Measurements from ENCODE around the gene TTLL7. TPM values are rescaled to one million over a fixed set of nuclear protein-coding genes. Genes with fewer than 3 reads are reported as not detected.

Gene TTLL7
- total and polyA plus RNA-seq, 10 donors: 0.59 to 4.8 (median 3.0) TPM

DNA sequence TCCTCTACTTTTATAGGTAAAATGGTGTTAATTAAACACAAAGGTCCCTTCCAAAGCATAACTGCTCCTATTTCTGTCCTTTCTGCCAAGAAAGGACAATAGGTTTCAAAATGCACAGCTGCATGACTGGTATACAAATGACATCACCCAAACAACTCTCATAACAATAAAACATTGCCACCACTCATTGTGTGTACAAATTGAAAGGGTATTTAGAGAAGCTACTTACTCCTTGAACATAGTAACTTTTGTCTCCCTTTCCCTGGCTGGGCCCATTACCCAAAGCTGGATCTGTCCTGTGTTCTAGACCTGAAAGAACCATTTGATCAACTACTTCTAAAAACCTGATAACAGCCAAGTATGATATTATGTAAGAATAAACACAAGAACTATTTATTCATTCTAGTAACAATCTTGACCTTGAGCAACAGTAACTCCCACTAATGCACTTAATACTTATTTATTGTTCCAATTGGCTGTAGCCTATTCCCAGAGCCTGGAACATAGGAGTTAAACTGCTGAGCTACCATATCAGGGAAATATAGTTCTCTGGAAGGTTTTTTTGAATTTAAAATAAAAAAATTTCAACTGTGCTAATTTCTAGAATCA, 38.2 kb downstream of the TTLL7 start:
- DNase-seq: no peak
- TF ChIP-seq POLR2AphosphoS5 (IDR thresholded peaks at IDR 0.05) (no peak), CTCF (IDR thresholded peaks at IDR 0.05 in 8 of 11, conservative IDR thresholded peaks at IDR 0.05 in 3 of 11) (no peak), POLR2A (IDR thresholded peaks at IDR 0.05) (no peak)
- no peak overlapping the region for H3K27ac ChIP-seq
- H3K27me3 ChIP-seq (replicated peaks in 1 of 7): no peaks in the 10 kb centered on the region
- no peaks in the 10 kb centered on the region for H3K4me1 ChIP-seq
- H3K4me3 ChIP-seq: no peak overlapping the region
- H3K36me3 ChIP-seq: no peaks in the 10 kb centered on the region
- no peaks in the 10 kb centered on the region for H3K9me3 ChIP-seq
- intact Hi-C loops (cut with DNase I; ENCODE audit: low total_unique reads): no loop called here

GRCh38 chr1:83959824-83960498, 39.0 kb downstream of the TTLL7 start:
- H3K4me1 ChIP-seq: no peaks in the 10 kb centered on the region
- DNase-seq: no peak
- H3K27me3 ChIP-seq (replicated peaks in 1 of 7): no peaks in the 10 kb centered on the region
- no peak overlapping the region for H3K27ac ChIP-seq
- intact Hi-C loops (cut with DNase I; ENCODE audit: low total_unique reads): no loop called here
- whole genome bisulfite sequencing, 5 donors: 76 to 100% (median 90%) methylated on average over 1 of the region's 1 CpG
- TF ChIP-seq POLR2A (IDR thresholded peaks at IDR 0.05): no peak
- no peak for TF ChIP-seq POLR2AphosphoS5 (IDR thresholded peaks at IDR 0.05)
- TF ChIP-seq CTCF (IDR thresholded peaks at IDR 0.05 in 8 of 11, conservative IDR thresholded peaks at IDR 0.05 in 3 of 11): no peak
- no peaks in the 10 kb centered on the region for H3K9me3 ChIP-seq
- no peak overlapping the region for H3K4me3 ChIP-seq
- H3K36me3 ChIP-seq: no peaks in the 10 kb centered on the region

- Histone ChIP-seq H3K9me3 (no peaks in the 10 kb centered on the region), H3K4me3 (no peak overlapping the region), H3K36me3 (no peaks in the 10 kb centered on the region), H3K27me3 (replicated peaks in 1 of 7) (no peaks in the 10 kb centered on the region), H3K4me1 (no peaks in the 10 kb centered on the region), H3K27ac (no peak overlapping the region)
- no peak for DNase-seq
- intact Hi-C loops (cut with DNase I; ENCODE audit: low total_unique reads): no loop called here
- TF ChIP-seq POLR2A (IDR thresholded peaks at IDR 0.05) (no peak), POLR2AphosphoS5 (IDR thresholded peaks at IDR 0.05) (no peak), CTCF (IDR thresholded peaks at IDR 0.05 in 8 of 11, conservative IDR thresholded peaks at IDR 0.05 in 3 of 11) (no peak)
Measured at GRCh38 chr1:83958704-83959103, 40.2 kb downstream of the TTLL7 start.

GRCh38 chr1:83954166-83954823, 44.6 kb downstream of the TTLL7 start:
- Histone ChIP-seq H3K27ac (no peak overlapping the region), H3K4me1 (no peaks in the 10 kb centered on the region), H3K27me3 (replicated peaks in 1 of 7) (no peaks in the 10 kb centered on the region), H3K4me3 (no peak overlapping the region), H3K9me3 (no peaks in the 10 kb centered on the region), H3K36me3 (no peaks in the 10 kb centered on the region)
- intact Hi-C loops (cut with DNase I; ENCODE audit: low total_unique reads): no loop called here
- 90 to 97% (median 93%) methylated on average over 3 of the region's 3 CpGs for WGBS, 5 donors
- no peak for DNase-seq
- TF ChIP-seq CTCF (IDR thresholded peaks at IDR 0.05 in 8 of 11, conservative IDR thresholded peaks at IDR 0.05 in 3 of 11): no peak
